Urothelium cell line (cell line): ENCODE data around the gene NHERF2.

ENCODE experiments used
- DNase-seq: peaks from one replicate; pipeline ENCODE4 v3.0.0; 2011; ENCODE audit warnings: low spot score, mixed read lengths
- FAIRE-seq: peaks from 2 replicates; lab custom pipeline; 2011; peaks lifted over from hg19 to GRCh38; lab: Jason Lieb, UNC

NHERF2 gene

GRCh38 chr16:2056681-2057407 is 30.1 kb downstream of the NHERF2 start:
- no peak for FAIRE-seq
- DNase-seq: no peak

GRCh38 chr16:2057438-2057837 is 30.7 kb downstream of the NHERF2 start:
- FAIRE-seq: no peak

GRCh38 chr16:2058420-2058819 is 31.7 kb downstream of the NHERF2 start:
- DNase-seq (no peak), FAIRE-seq (no peak)

More at GRCh38 chr16:2057438-2057837, 30.7 kb downstream of the NHERF2 start:
- DNase-seq: no peak

GRCh38 chr16:2058872-2059271 is 32.2 kb downstream of the NHERF2 start:
- DNase-seq (no peak), FAIRE-seq (no peak)

DNA sequence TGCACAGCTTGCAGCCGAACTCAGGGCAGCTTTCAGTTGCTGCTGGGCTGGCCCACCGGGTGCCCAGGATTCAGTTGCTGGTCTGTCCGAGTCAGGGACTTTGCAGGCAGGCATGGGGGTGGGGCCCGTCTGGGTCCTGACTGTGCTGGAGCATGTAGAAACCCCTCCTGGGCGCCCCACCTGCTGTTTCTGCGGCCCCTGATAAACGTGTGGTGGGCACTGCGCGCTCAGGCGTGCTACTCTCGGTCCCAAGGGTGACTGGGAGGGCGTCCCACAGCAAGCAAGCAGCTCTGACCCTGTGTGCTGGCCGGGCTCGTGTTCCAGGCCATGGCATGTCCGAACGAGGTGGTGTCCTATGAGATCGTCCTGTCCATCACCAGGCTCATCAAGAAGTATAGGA is 33.6 kb downstream of the NHERF2 start:
- DNase-seq (no peak), FAIRE-seq (no peak)

DNA sequence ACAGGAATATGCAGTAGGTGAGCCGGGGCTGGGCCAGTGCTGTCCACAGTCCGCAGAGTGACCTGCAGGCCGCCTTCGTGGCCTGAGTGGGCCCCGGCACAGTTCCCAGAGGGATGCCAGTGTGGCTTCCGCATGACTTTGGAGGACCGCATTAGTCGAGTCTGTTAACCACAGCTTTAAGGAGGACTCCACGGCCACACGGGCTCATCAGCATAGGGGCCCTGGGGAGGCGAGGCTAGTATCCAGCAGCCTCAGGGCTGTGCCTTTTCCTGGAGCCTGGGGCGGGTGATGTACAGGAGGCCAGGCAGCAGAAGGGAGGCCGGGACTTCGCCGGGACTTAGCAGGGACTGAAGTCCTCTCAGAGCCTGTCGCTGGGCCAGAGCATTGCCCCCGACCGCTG is 34.3 kb downstream of the NHERF2 start:
- no peak for FAIRE-seq
- DNase-seq: no peak

DNA sequence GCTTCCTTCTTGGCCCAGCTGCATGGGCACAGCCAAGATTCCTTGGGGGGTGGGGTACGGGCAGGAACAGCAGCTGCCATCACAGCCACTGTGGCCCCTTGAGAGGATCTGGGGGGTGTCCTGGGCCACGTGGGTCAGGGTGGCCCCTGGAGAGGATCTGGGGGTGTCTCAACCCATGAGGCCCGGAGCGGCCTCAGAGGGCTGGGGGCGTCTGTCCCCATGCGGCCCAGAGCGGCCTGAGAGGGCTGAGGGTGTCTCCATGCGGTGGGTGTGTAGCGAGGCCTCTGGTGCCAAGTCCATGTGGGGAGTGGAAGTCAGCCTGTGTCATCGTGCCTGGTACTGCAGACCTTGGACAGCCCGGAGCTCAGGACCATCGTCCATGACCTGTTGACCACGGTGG is 34.8 kb downstream of the NHERF2 start:
- no peak for DNase-seq
- no peak for FAIRE-seq

DNA sequence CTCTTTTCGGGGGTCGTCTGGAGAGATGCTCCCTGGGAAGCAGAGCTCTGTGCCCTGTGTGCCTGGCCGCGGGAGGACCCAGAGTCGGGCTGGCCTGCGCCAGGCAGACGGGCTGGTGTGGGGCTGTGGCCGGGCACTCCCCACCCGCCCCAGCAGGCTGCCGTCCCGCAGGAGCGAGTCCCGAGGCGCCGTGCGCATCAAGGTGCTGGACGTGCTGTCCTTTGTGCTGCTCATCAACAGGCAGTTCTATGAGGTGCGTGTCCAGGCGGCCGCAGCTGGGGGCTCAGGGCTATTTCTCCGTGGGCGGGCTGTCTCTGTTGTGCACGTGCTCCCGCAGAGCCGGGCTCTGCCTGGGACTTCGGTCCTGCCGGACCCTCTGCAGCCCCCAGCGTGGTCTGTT is 36.1 kb downstream of the NHERF2 start:
- DNase-seq (no peak), FAIRE-seq (no peak)

GRCh38 chr16:2063861-2064260 is 37.2 kb downstream of the NHERF2 start:
- FAIRE-seq (no peak), DNase-seq (no peak)

DNA sequence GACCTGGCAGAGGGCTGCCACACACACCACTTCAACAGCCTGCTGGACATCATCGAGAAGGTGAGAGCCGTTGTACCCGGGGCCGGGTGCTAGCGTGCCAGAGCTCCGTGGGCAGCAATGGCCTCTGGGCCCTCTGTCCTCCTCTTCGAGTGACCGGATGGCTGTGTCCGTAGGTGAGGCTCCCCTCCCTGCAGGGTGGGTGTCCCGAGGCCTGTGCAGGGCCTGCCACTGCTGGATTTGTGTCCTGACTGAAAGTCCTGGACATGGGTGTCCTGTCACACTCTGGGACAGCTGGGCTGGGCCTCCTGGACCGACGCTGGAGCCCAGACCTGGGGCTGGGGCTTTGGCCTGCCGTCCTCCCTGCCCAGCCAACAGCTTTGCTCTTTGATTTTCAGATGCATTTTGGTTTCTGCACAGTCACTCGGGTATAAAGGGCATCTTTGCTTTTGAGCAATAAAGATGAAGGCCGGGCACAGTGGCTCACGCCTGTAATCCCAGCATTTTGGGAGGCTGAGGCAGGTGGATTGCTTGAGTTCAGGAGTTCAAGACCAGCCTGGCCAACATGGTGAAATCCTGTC is 37.8 kb downstream of the NHERF2 start:
- FAIRE-seq: no peak
- no peak for DNase-seq

DNA sequence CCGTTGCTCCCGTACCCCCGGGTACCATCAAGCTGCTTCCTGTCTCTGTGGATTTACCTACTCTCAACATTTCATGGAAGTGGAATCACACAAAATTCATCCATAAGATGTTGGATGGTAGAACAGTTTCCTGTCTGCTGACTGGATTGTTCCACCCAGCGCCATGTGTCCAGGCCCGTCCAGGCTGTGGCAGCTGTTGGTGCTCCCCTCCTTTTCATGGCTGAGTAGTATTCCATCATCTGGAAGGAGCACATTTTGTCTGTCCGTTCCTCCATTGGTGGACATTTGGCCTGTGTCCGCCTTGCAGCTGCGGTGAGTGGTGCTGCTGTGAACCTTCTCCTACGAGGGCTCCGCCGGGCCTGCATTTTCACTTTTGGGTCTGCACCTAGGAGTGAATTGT is 39.4 kb downstream of the NHERF2 start:
- FAIRE-seq (no peak), DNase-seq (no peak)

GRCh38 chr16:2070576-2071453 is 44.1 kb downstream of the NHERF2 start:
- FAIRE-seq: no peak
- DNase-seq: no peak

DNA sequence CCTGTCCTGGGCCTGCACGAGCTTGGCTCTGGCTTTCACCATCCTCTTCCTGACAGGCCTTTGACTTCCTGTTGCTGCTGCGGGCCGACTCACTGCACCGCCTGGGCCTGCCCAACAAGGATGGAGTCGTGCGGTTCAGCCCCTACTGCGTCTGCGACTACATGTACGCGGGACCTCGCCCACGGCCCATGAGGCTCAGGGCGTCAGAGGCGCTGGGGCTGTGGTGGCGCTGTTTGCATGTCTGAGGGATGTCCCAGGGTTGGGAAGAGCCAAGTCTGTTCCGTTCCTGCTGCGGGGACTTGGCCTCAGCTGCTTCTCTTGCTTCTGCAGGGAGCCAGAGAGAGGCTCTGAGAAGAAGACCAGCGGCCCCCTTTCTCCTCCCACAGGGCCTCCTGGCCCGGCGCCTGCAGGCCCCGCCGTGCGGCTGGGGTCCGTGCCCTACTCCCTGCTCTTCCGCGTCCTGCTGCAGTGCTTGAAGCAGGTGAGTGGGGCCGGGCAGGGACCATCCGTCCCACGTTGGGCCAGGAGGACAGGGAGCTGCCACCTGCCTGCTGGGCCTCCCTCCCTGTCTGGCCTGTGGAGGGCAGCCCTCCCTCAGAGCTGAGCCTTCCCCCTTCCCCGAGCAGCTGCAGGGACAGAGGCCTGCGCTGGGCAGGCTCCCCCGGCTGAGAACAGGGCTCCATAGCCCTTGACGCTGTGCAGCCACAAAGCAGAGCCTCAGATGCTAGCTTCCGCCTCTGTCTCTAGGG is 44.9 kb downstream of the NHERF2 start:
- no peak for DNase-seq
- FAIRE-seq: no peak

- no peak for FAIRE-seq
- DNase-seq: no peak
Measured at GRCh38 chr16:2072926-2073325, 46.2 kb downstream of the NHERF2 start.

- DNase-seq (no peak), FAIRE-seq (no peak)
Measured at GRCh38 chr16:2074071-2074470, 47.4 kb downstream of the NHERF2 start.

- DNase-seq: no peak
Measured at GRCh38 chr16:2075631-2076030, 48.9 kb downstream of the NHERF2 start.

GRCh38 chr16:2076072-2076865 is 49.6 kb downstream of the NHERF2 start:
- FAIRE-seq (no peak), DNase-seq (no peak)

More at GRCh38 chr16:2075631-2076030, 48.9 kb downstream of the NHERF2 start:
- no peak for FAIRE-seq

- DNase-seq: no peak
- no peak for FAIRE-seq
Measured at GRCh38 chr16:2077016-2077415, 50.3 kb downstream of the NHERF2 start.

- no peak for FAIRE-seq
- no peak for DNase-seq
Measured at GRCh38 chr16:2077696-2078095, 51.0 kb downstream of the NHERF2 start.

GRCh38 chr16:2078096-2078495 is 51.4 kb downstream of the NHERF2 start:
- FAIRE-seq (no peak), DNase-seq (no peak)
